Left renal cortex interstitium (tissue), 4 donors: ENCODE results near the gene FAM53B. TPM values are rescaled to one million over a fixed set of nuclear protein-coding genes. Genes with fewer than 3 reads are reported as not detected.

Experiments
- polyA plus RNA-seq, 4 donors: library from polyadenylated mRNA; unstranded; fragments of 120-200 nt; gene quantifications; one replicate each; pipeline ENCODE4 v1.2.1, GENCODE V29; 2013; ENCODE audit not compliant: insufficient read length in 4 of 4

Gene FAM53B
- polyA plus RNA-seq, 4 donors, result 23.1 to 33.4 (median 28.0) TPM

Other genes starting within 250 kb of the FAM53B start
- 10 to 100 TPM; 28.4 to 43.2 (median 40.0) TPM for gene EEF1AKMT2, start 47.5 kb upstream of the FAM53B start, polyA plus RNA-seq
- 10 to 100 TPM; 22.1 to 26.1 (median 23.8) TPM for gene ABRAXAS2, start 57.4 kb upstream of the FAM53B start, polyA plus RNA-seq
- 10 to 100 TPM; 21.6 to 29.1 (median 26.1) TPM for gene ZRANB1, start 197.7 kb upstream of the FAM53B start, polyA plus RNA-seq